ENCODE results near the gene CRELD2. TPM values are rescaled to one million over a fixed set of nuclear protein-coding genes. Genes with fewer than 3 reads are reported as not detected.

Gene CRELD2
- total and polyA plus RNA-seq, 2 experiments from 2014 or later, result 35.7 to 47.7 TPM

DNA sequence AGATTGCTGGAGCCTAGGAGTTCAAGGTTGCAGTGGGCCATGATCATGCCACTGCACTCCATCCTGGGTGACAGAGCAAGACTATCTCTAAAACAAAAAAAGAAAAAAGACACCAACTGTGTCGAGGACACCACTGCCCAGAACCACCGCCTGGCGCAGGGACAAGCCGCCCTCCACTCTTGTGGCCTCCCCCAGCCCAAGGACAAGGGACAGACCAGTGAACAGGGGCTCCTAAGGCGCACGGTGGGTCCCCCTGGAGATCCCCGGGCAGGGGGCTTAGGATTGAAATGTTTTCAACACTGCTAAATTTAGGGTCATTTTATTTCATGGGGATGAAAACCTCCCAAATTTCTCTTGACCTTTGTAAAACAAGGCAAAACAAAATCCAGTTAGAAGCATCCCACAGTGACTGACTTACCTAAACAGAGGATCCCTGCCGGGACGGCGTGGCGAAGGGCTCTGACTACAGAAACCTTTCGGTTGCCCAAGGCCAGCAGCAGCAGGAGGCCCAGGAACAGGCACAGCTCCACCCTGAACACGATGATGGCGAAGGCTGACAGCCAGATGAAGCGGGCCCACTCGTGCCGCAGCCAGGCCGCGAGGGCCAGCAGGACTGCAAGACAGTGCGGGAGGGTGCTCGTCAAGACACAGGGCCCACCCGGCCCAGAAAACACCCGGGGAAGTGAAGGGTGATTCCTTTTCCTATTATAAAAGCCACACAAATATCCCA, 8.8 kb upstream of the CRELD2 start:
- Histone ChIP-seq H3K9me2 (ENCODE audit: insufficient read depth) (no peaks in the 10 kb centered on the region), H3K36me3 (ENCODE audit: insufficient read depth) (no peaks in the 10 kb centered on the region)
- no peak overlapping the region for H3K4me3 Mint-ChIP-seq

More for the DNA sequence above, 8.8 kb upstream of the CRELD2 start:
- Histone ChIP-seq H3K4me1 (ENCODE audit: insufficient read depth) (no peaks in the 10 kb centered on the region), H3K27me3 (ENCODE audit: insufficient read depth) (no peaks in the 10 kb centered on the region), H4K20me1 (replicated peaks; ENCODE audit: insufficient read depth) (no peaks in the 10 kb centered on the region), H3K27ac (ENCODE audit: low read depth) (no peak overlapping the region), H2AFZ (no peak overlapping the region), H3K4me3 (no peak overlapping the region), H3K79me2 (replicated peaks; ENCODE audit: insufficient read depth) (no peaks in the 10 kb centered on the region), H3F3A (replicated peaks; ENCODE audit: low read depth) (no peaks in the 10 kb centered on the region), H3K4me2 (no peak overlapping the region)
- Mint-ChIP-seq H3K27ac (no peak overlapping the region), H3K27me3 (ENCODE audit: insufficient read depth, low read depth, poor library complexity) (peaks cover 16% of the 10 kb centered on the region), H3K9me3 (no peaks in the 10 kb centered on the region), H3K36me3 (ENCODE audit: low read depth) (peaks cover 17% of the 10 kb centered on the region; the same call in 2 of the 3 replicates), H3K4me1 (no peaks in the 10 kb centered on the region)
- TF ChIP-seq EZH2 (IDR thresholded peaks at IDR 0.05; ENCODE audit: low read depth, unreplicated experiment) (no peak), ZNF331 (CRISPR knock-in tag; IDR thresholded peaks at IDR 0.05; ENCODE audit: low read depth) (no peak), STAT1 (IDR thresholded peaks at IDR 0.05; ENCODE audit: unreplicated experiment) (no peak), ETS1 (IDR thresholded peaks at IDR 0.05) (no peak), NANOG (IDR thresholded peaks at IDR 0.05; ENCODE audit: borderline replicate concordance) (no peak), CREB1 (CRISPR knock-in tag; IDR thresholded peaks at IDR 0.05; ENCODE audit: low read depth) (no peak), JUNB (IDR thresholded peaks at IDR 0.05; ENCODE audit: unreplicated experiment) (no peak), REST (IDR thresholded peaks at IDR 0.05; ENCODE audit: unreplicated experiment) (no peak), ZNF114 (CRISPR knock-in tag; IDR thresholded peaks at IDR 0.05) (no peak), EZH2phosphoT487 (IDR thresholded peaks at IDR 0.05; ENCODE audit: unreplicated experiment) (no peak), POLR2AphosphoS5 (IDR thresholded peaks at IDR 0.05; ENCODE audit: low read depth) (no peak), ZNF462 (CRISPR knock-in tag; IDR thresholded peaks at IDR 0.05) (no peak)
- TF ChIP-seq, protein P1, sequence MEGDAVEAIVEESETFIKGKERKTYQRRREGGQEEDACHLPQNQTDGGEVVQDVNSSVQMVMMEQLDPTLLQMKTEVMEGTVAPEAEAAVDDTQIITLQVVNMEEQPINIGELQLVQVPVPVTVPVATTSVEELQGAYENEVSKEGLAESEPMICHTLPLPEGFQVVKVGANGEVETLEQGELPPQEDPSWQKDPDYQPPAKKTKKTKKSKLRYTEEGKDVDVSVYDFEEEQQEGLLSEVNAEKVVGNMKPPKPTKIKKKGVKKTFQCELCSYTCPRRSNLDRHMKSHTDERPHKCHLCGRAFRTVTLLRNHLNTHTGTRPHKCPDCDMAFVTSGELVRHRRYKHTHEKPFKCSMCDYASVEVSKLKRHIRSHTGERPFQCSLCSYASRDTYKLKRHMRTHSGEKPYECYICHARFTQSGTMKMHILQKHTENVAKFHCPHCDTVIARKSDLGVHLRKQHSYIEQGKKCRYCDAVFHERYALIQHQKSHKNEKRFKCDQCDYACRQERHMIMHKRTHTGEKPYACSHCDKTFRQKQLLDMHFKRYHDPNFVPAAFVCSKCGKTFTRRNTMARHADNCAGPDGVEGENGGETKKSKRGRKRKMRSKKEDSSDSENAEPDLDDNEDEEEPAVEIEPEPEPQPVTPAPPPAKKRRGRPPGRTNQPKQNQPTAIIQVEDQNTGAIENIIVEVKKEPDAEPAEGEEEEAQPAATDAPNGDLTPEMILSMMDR (conservative IDR thresholded peaks at IDR 0.05; ENCODE audit: low read depth in 2 of 2), result no peak
- DNase-seq (ENCODE audit: low spot score), result no peak
- ATAC-seq, result no peak

Measured in GM23338 (cell line).